Measurements from ENCODE around the gene CBX6.

DNA sequence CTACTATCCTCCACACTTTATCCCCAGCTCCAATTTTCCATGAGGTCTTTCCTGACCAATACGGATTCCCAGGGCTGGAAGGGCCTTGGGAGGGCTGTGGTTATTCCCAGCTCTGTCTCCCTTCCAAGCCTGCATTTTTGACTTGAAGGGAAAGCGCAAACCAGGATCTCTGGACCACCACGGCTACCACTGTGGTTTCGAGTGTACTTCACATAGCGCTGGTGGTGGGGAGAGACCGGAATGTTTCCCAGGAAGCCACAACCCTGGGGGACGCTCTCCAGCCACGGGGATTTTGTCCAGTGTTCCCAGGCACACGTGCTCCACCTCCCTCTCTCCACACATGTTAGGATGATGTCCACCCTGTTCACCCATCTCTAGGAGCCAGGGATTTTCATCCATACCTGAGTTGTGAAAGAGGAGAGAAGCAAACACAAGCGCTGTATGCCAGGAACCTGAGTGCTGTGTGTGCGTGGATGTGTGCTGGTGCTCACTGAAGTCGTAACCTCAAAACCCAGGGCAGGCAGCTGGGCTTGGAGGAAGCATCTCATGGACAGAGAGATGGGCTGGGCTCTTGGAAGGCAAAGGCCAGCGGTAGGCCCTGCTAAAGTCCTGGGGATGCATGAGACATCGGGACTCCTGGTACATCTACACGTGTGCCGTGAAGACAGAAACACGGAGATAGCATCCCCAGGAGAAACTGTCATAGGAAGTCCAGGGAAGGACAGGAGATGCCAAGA is 26.8 kb downstream of the CBX6 start:
- TF ChIP-seq EZH2 (IDR thresholded peaks at IDR 0.05; ENCODE audit: low read length) (no peak), CTCF (optimal IDR thresholded peaks at IDR 0.05 in 1 of 3, IDR thresholded peaks at IDR 0.05 in 1 of 3, conservative IDR thresholded peaks at IDR 0.05 in 1 of 3; ENCODE audit: extremely low read depth in 1 of 3, insufficient read depth in 2 of 3, low read length in 3 of 3) (no peak)
